Heart left ventricle (tissue), 16 donors: ENCODE data around the gene MED12L. TPM values are rescaled to one million over a fixed set of nuclear protein-coding genes. Genes with fewer than 3 reads are reported as not detected.

Source experiments
- ATAC-seq, 4 donors: fragments of 200-7000 bp; cut with Tn5 transposase; one replicate each; pipeline ENCODE4 v1.9.1; 2020 to 2022; ENCODE audit warnings: moderate library complexity in 4 of 4, mild to moderate bottlenecking in 3 of 4, moderate number of reproducible peaks in 1 of 4
- DNase-seq, 5 donors: peaks; one replicate each; pipeline ENCODE4 v3.0.0-alpha.2; 2020
- H3K27ac ChIP-seq, 12 donors: fragments of 200-600 bp; sonication (generic) in 4 of 12; one replicate each; pipeline versions ENCODE4 v1.5.0 to v1.8.0; 2016 to 2022; ENCODE audit warnings: mild to moderate bottlenecking in 2 of 12
- H3K27me3 ChIP-seq, 9 donors: fragments of 200-600 bp; sonication (generic) in 2 of 9; one replicate each; pipeline versions ENCODE4 v1.5.1 to v1.8.0; 2016 to 2022; ENCODE audit warnings: mild to moderate bottlenecking in 3 of 9
- H3K36me3 ChIP-seq, 9 donors: fragments of 200-600 bp; sonication (generic) in 2 of 9; one replicate each; pipeline versions ENCODE4 v1.5.0 to v1.8.0; 2018 to 2022; ENCODE audit warnings: mild to moderate bottlenecking in 2 of 9
- H3K4me1 ChIP-seq, 12 donors: fragments of 200-600 bp; sonication (generic) in 4 of 12; one replicate each; pipeline versions ENCODE4 v1.5.0 to v1.8.0; 2016 to 2022; ENCODE audit warnings: mild to moderate bottlenecking in 3 of 12
- H3K4me3 ChIP-seq, 12 donors: fragments of 200-600 bp; sonication (generic) in 4 of 12; one replicate each; pipeline versions ENCODE4 v1.5.0 to v1.8.0; 2017 to 2022; ENCODE audit warnings: mild to moderate bottlenecking in 9 of 12, moderate library complexity in 4 of 12
- H3K9me3 ChIP-seq, 12 donors: fragments of 200-600 bp; sonication (generic) in 4 of 12; one replicate each; pipeline versions ENCODE4 v1.5.0 to v1.8.0; 2016 to 2022; ENCODE audit warnings: mild to moderate bottlenecking in 1 of 12
- CTCF ChIP-seq, 12 donors: fragments of 200-600 bp; sonication (generic) in 4 of 12; IDR thresholded peaks; one replicate each; pipeline versions ENCODE4 v1.5.0 to v1.8.0; 2018 to 2022; ENCODE audit warnings: antibody characterized with exemption in 12 of 12, mild to moderate bottlenecking in 5 of 12
- POLR2A ChIP-seq, 2 donors: fragments of 450-650 bp; IDR thresholded peaks; one replicate each; pipeline ENCODE4 v1.6.1; 2017; ENCODE audit warnings: antibody characterized with exemption in 2 of 2, mild to moderate bottlenecking in 2 of 2, moderate library complexity in 2 of 2
- WGBS, 4 donors: extraction: QIAGEN DNeasy Blood & Tissue Kit in 2 of 4; methylation state at CpG; one replicate each; pipeline versions ENCODE4 v1.1.5 to v1.1.7; 2013 to 2018; 5-methylcytosine and 5-hydroxymethylcytosine counted together
- intact Hi-C, 10 donors: fragments of 100-400 bp; cut with DNase I; formaldehyde crosslinking; loops; one replicate each; pipeline versions ENCODE4 v1.11.1 to v1.14.2; 2022
- polyA plus RNA-seq, 2 donors: library from polyadenylated mRNA; stranded (reverse); fragments of 200-250 nt; gene quantifications; one replicate each; pipeline ENCODE4 v1.2.3, GENCODE V29; 2013
- total RNA-seq, 9 donors: library from RNA; depleted of rRNA in 2 of 9; stranded (reverse); fragments of >200 nt in 2 of 9; fragmentation: NEBNext Ultra II Directional in 3 of 9; extraction: Animal tissue kit (Norgen Biotek cat#: 25700) in 3 of 9; gene quantifications; one replicate each; pipeline versions ENCODE4 v1.1.0 to v1.2.4, GENCODE V29; 2016 to 2023
- donor health status: ischemic (EF 13 %, LVEDD 7.1; RV severe dilation, severe dysfunction).
- donor health status: healthy with polysubstance abuse.
- donor health status: DM: no; HTN: yes; CAD: no.
- donor health status: DM: no; HTN: no; CAD: no.
- donor health status: ischemic (EF 25% LVEDD 6.9; RV normal size, moderate dysfunction).
- donor health status: ischemic (EF 25% LVEDD 5.7; RV mildly dilated, moderate dysfunction).
- donor health status: healthy.
- donor health status: DM: yes; HTN: yes; CAD: no.
- donor health status: ischemic (EF 35%, LVEDD 5.7; RV mildly dilated, moderate dysfunction).
- donor health status: nonischemic (EF 11% LVEDD 7.7; RV severe dilation, severe dysfunction).
- donor health status: DM: yes; HTN: yes; CAD: no.
- donor health status: PGD.
- donor health status: ischemic (EF 29% LVEDD 5.4; RV normal size, mild dysfunction).
- donor health status: nonischemic (EF 23%, LVEDD 6.1; RV moderate dilation, normal function).

The MED12L gene
- total and polyA plus RNA-seq, 11 donors = 0.06 to 2.1 (median 0.39) TPM

GRCh38 chr3:151146731-151147091, 61.2 kb downstream of the MED12L start:
- Histone ChIP-seq H3K27ac (no peak overlapping the region), H3K27me3 (peaks cover 0 to 7% (median 0%) of the 10 kb centered on the region in 9 donors), H3K36me3 (no peaks in the 10 kb centered on the region), H3K4me3 (no peak overlapping the region), H3K9me3 (no peaks in the 10 kb centered on the region), H3K4me1 (peaks cover 0 to 12% (median 6%) of the 10 kb centered on the region in 12 donors)
- no peak for TF ChIP-seq POLR2A (IDR thresholded peaks at IDR 0.05)
- no peak for TF ChIP-seq CTCF (IDR thresholded peaks at IDR 0.05)
- DNase-seq = no peak
- ATAC-seq = peak in 3 of 4 donors; percentile 7 to 26 (median 24)
- WGBS, 4 donors = 63 to 84% (median 75%) methylated on average over 1 of the region's 1 CpG
- intact Hi-C loops = loop anchor here (1.0 to 10.0 kb wide), 14 partner anchors 59 to 622 kb away; partner anchors contain the start of gene MED12L (in 1 of the 10)

DNA sequence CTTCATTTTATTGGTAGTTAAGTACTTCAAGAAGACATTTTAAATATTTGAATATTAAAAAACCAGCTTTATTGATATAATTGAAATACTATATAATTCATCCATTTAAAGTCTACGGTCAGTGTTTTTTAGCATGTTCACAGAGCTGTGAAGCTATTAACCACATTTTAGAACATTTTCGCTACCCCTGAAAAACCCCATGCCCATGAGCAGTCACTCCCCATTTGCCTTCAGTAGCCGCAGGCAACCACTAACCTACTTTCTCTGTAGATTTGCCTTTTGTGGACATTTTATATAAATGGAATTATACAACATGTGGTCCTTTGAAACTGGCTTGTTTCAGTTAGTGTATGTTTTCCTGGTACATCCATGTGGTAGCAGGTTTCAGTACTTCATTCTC, 61.8 kb downstream of the MED12L start:
- Histone ChIP-seq H3K4me3 (no peak overlapping the region), H3K4me1 (peaks cover 0 to 12% (median 6%) of the 10 kb centered on the region in 12 donors), H3K27ac (no peak overlapping the region), H3K9me3 (no peaks in the 10 kb centered on the region), H3K27me3 (peaks cover 0 to 7% (median 0%) of the 10 kb centered on the region in 9 donors), H3K36me3 (no peaks in the 10 kb centered on the region)
- intact Hi-C loops = loop anchor here (2.0 to 10.0 kb wide), 11 partner anchors 60 to 622 kb away; partner anchors contain the start of gene MED12L (in 1 of the 10)
- ATAC-seq = no peak
- 93 to 96% (median 95%) methylated on average over 3 of the region's 3 CpGs for WGBS, 4 donors
- DNase-seq = no peak
- no peak for TF ChIP-seq POLR2A (IDR thresholded peaks at IDR 0.05)
- TF ChIP-seq CTCF (IDR thresholded peaks at IDR 0.05) = no peak

- H3K4me3 ChIP-seq = no peak overlapping the region
- ATAC-seq (no peak), DNase-seq (no peak)
- intact Hi-C loops = no loop called here
- H3K9me3 ChIP-seq = no peaks in the 10 kb centered on the region
- H3K27ac ChIP-seq = no peak overlapping the region
- H3K4me1 ChIP-seq = peaks cover 0 to 5% (median 0%) of the 10 kb centered on the region in 12 donors
- no peaks in the 10 kb centered on the region for H3K27me3 ChIP-seq
- no peaks in the 10 kb centered on the region for H3K36me3 ChIP-seq
- 93 to 96% (median 94%) methylated on average over 4 of the region's 4 CpGs for WGBS, 4 donors
- TF ChIP-seq POLR2A (IDR thresholded peaks at IDR 0.05) = no peak
- TF ChIP-seq CTCF (IDR thresholded peaks at IDR 0.05) = no peak
Measured at GRCh38 chr3:151152455-151153079, 67.1 kb downstream of the MED12L start.

DNA sequence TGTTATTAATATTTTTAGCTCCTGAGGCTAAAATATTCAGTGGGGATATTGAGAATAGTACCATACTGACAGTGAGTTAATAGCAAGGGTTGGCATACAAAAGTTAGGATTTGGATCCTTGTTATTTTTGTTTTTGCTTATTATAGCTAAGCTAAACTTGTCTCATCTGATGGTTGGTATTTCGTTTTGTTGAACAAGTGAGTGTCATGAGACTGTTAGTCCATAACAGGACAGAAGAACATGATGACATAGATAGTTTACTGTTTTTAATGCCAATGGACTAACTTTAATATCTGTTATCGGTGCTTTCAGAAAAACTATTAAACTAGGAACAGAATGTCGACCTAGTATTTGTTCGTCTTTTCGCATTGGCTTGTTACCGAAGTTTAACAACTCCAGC, 69.1 kb downstream of the MED12L start:
- ATAC-seq (no peak), DNase-seq (no peak)
- intact Hi-C loops = no loop called here
- WGBS, 4 donors = 86 to 91% (median 89%) methylated on average over 6 of the region's 6 CpGs
- Histone ChIP-seq H3K36me3 (no peaks in the 10 kb centered on the region), H3K27ac (no peak overlapping the region), H3K27me3 (no peaks in the 10 kb centered on the region), H3K9me3 (no peaks in the 10 kb centered on the region), H3K4me3 (no peak overlapping the region), H3K4me1 (peaks cover 0 to 5% (median 0%) of the 10 kb centered on the region in 12 donors)
- TF ChIP-seq POLR2A (IDR thresholded peaks at IDR 0.05) (no peak), CTCF (IDR thresholded peaks at IDR 0.05) (no peak)
